Measurements from ENCODE around the gene CLDN8. TPM values are rescaled to one million over a fixed set of nuclear protein-coding genes. Genes with fewer than 3 reads are reported as not detected.

The CLDN8 gene
- not detected in 2 replicates for total RNA-seq (2013; cell fraction: nucleolus; rRNA removed)
- total RNA-seq (2014; rRNA removed) = not detected in 2 replicates
- total RNA-seq (2014; rRNA removed; fragmentation: Illumina TruSeq; extraction: Trizol) = not detected in 2 replicates
- total RNA-seq (2021) = not detected in 2 replicates
- polyA plus RNA-seq (2011; ENCODE audit: low read depth) = not detected
- polyA plus RNA-seq (2011; rRNA removed) = not detected in 2 replicates
- not detected in 2 replicates for polyA plus RNA-seq (2011; cell fraction: cytosol; rRNA removed)
- polyA plus RNA-seq (2011; cell fraction: nucleus; rRNA removed) = not detected in 2 replicates
- not detected in 2 replicates for polyA plus RNA-seq (2012)
- not detected in 2 replicates for polyA plus RNA-seq (2014; fragmentation: Illumina TruSeq; extraction: Trizol)
- polyA plus RNA-seq (2014; fragmentation: Nextera tagmentation; extraction: Ambion mirVana) = not detected
- not detected in 2 replicates for polyA plus RNA-seq (2014; rRNA removed)
- polyA plus RNA-seq (2016; fragmentation: Nextera tagmentation; extraction: Ambion mirVana) = not detected
- not detected in 2 replicates for polyA minus RNA-seq (2011; rRNA and poly(A)+ RNA removed)
- polyA minus RNA-seq (2011; cell fraction: cytosol; rRNA and poly(A)+ RNA removed) = not detected in 2 replicates
- polyA minus RNA-seq (2011; cell fraction: nucleus; rRNA and poly(A)+ RNA removed) = not detected in 2 replicates
- not detected for Bru-seq, nascent RNA
- BruChase-seq, experiment 1, labeled RNA remaining after a 6-hour chase = not detected
- not detected for BruChase-seq, experiment 2, labeled RNA remaining after a 2-hour chase
- long read RNA-seq, experiment 1 = 0 reads
- long read RNA-seq, experiment 2 = 0 reads

GRCh38 chr21:30216041-30216723, at the start of gene CLDN8:
Gene CLDN8, minus strand, starts transcription at chr21:30216097. Its CDS starts 172 bp downstream, at chr21:30215925.
- CTCF ChIA-PET = no interaction called here
- Histone ChIP-seq H3K9me3 (replicated peaks; ENCODE audit: control insufficient read depth, insufficient read depth, low read length) (no peaks in the 10 kb centered on the region), H2AFZ (ENCODE audit: control insufficient read depth, low read depth, low read length) (no peak within 1 kb of the TSS), H4K20me1 (ENCODE audit: control insufficient read depth, insufficient read depth) (no peaks in the 10 kb centered on the region), H3K4me2 (ENCODE audit: control insufficient read depth, insufficient read depth) (no peak within 1 kb of the TSS), H3K9ac (ENCODE audit: control insufficient read depth, insufficient read depth, low read length) (no peak within 1 kb of the TSS), H3K4me1 (ENCODE audit: control insufficient read depth, insufficient read depth, low read length) (no peaks in the 10 kb centered on the region), H3K4me3 (no peak within 1 kb of the TSS), H3K27me3 (replicated peaks in 1 of 2; ENCODE audit: control insufficient read depth in 2 of 2, insufficient read depth in 2 of 2, low read length in 1 of 2) (no peaks in the 10 kb centered on the region), H3K79me2 (ENCODE audit: control insufficient read depth, insufficient read depth, low read length) (no peaks in the 10 kb centered on the region), H3K27ac (ENCODE audit: control insufficient read depth, insufficient read depth) (no peak within 1 kb of the TSS), H3K36me3 (ENCODE audit: control insufficient read depth in 2 of 2, insufficient read depth in 2 of 2, low read length in 1 of 2) (no peaks in the 10 kb centered on the region)
- SMC1A ChIA-PET (ENCODE audit: uncharacterized antibody, unreplicated experiment) = no interaction called here
- in situ Hi-C loops (cut with MboI) = no loop called here
- FAIRE-seq (no peak), DNase-seq (ENCODE audit: low read depth, low spot score) (no peak), ATAC-seq (no peak)
- intact Hi-C loops (cut with micrococcal nuclease; ENCODE audit: unreplicated experiment) = no loop called here
- RAD21 ChIA-PET (ENCODE audit: unreplicated experiment) = no interaction called here
- 23% methylated on average over 5 of the region's 5 CpGs for WGBS (ENCODE audit: insufficient coverage, insufficient replicate concordance, low lambda C conversion rate, missing lambda C conversion rate)
- TF ChIP-seq EGR1 (IDR thresholded peaks at IDR 0.05; ENCODE audit: borderline replicate concordance in 1 of 2, low read depth in 2 of 2, low read length in 2 of 2) = no peak
- no peak for TF ChIP-seq MEF2B (IDR thresholded peaks at IDR 0.05; ENCODE audit: partially characterized antibody, poor library complexity, severe bottlenecking)
- no peak for TF ChIP-seq ZNF384 (IDR thresholded peaks at IDR 0.05; ENCODE audit: borderline replicate concordance, low read depth, low read length)
- no peak for TF ChIP-seq STAT1 (conservative IDR thresholded peaks at IDR 0.05)
- no peak for TF ChIP-seq CBFB (IDR thresholded peaks at IDR 0.05; ENCODE audit: low read depth)
- no peak for TF ChIP-seq FOXM1 (IDR thresholded peaks at IDR 0.05; ENCODE audit: low read depth, low read length)
- TF ChIP-seq HDAC6 (IDR thresholded peaks at IDR 0.05; ENCODE audit: unreplicated experiment) = no peak
- TF ChIP-seq YY1 (IDR thresholded peaks at IDR 0.05; ENCODE audit: low read depth, low read length) = no peak
- no peak for TF ChIP-seq MXI1 (IDR thresholded peaks at IDR 0.05; ENCODE audit: low read depth, low read length)
- TF ChIP-seq RAD51 (IDR thresholded peaks at IDR 0.05) = no peak
- no peak for TF ChIP-seq HCFC1 (IDR thresholded peaks at IDR 0.05; ENCODE audit: low read length)
- no peak for TF ChIP-seq GABPA (IDR thresholded peaks at IDR 0.05; ENCODE audit: low read depth)
- POLR2A ChIA-PET = no interaction called here
- no TSS peak for BruUV-seq (replicated peaks)
